Body of pancreas (tissue), 4 donors: ENCODE results near the gene COX19.

Experiments used
- POLR2A ChIP-seq, 3 donors: fragments of 450-650 bp; IDR thresholded peaks; one replicate each; pipeline ENCODE4 v1.6.1; 2016; ENCODE audit warnings: antibody characterized with exemption in 3 of 3, mild to moderate bottlenecking in 2 of 3
- TF ChIP-seq, protein P1 (sequence below), 7 experiments: fragments of 450-650 bp in 4 of 7; fragments of 200-600 bp in 3 of 7; sonication (generic) in 3 of 7; IDR thresholded peaks; one replicate each; pipeline ENCODE4 v1.5.1; 2016 to 2019; ENCODE audit warnings: antibody characterized with exemption in 7 of 7

DNA sequence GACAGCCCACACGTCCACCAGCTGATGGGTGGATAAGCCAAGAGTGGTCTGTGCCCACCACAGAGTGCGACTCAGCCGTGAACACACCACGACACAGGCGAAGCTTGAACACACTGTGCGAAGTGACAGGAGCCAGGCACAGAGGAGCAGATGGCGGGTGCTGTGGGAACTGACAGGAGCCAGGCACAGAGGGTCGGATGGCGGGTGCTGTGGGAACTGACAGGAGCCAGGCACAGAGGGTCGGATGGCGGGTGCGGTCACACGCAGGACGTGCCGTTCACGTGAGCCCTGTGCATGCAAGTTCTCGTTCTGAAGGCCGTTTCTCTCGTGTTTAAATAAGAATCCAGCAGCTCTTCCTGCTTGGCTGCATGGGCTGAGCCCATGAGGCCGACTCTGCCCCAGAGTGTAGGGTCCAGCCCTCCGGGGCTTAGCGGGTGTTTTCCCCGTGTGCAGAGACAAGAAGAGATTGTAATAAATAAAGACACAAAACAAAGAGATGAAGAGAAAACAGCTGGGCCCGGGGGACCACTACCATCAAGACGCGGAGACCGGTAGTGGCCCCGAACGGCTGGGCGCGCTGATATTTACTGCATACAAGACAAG, 15.0 kb downstream of the COX19 start:
- TF ChIP-seq, protein P1, sequence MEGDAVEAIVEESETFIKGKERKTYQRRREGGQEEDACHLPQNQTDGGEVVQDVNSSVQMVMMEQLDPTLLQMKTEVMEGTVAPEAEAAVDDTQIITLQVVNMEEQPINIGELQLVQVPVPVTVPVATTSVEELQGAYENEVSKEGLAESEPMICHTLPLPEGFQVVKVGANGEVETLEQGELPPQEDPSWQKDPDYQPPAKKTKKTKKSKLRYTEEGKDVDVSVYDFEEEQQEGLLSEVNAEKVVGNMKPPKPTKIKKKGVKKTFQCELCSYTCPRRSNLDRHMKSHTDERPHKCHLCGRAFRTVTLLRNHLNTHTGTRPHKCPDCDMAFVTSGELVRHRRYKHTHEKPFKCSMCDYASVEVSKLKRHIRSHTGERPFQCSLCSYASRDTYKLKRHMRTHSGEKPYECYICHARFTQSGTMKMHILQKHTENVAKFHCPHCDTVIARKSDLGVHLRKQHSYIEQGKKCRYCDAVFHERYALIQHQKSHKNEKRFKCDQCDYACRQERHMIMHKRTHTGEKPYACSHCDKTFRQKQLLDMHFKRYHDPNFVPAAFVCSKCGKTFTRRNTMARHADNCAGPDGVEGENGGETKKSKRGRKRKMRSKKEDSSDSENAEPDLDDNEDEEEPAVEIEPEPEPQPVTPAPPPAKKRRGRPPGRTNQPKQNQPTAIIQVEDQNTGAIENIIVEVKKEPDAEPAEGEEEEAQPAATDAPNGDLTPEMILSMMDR (IDR thresholded peaks at IDR 0.05): no peak
- no peak for TF ChIP-seq POLR2A (IDR thresholded peaks at IDR 0.05)
